Measurements from ENCODE around the gene SMARCD3.

GRCh38 chr7:151239837-151240459 is 8.5 kb downstream of the SMARCD3 start:
- TF ChIP-seq ZNF274 (IDR thresholded peaks at IDR 0.05; ENCODE audit: low read depth, low read length) = no peak
- no peak for TF ChIP-seq YY1 (IDR thresholded peaks at IDR 0.05; ENCODE audit: insufficient read depth, insufficient read length)
- TF ChIP-seq SUZ12 (IDR thresholded peaks at IDR 0.05; ENCODE audit: extremely low read depth, insufficient read depth, insufficient read length) = no peak
